Cerebellar nuclear complex (tissue), 1 donor: ENCODE data around the gene TAS1R3.

ENCODE experiments used
- DNase-seq, 2 experiments: peaks; one replicate each; lab custom pipeline; 2025; lab: John Stamatoyannopoulos, UW

Gene TAS1R3

DNA sequence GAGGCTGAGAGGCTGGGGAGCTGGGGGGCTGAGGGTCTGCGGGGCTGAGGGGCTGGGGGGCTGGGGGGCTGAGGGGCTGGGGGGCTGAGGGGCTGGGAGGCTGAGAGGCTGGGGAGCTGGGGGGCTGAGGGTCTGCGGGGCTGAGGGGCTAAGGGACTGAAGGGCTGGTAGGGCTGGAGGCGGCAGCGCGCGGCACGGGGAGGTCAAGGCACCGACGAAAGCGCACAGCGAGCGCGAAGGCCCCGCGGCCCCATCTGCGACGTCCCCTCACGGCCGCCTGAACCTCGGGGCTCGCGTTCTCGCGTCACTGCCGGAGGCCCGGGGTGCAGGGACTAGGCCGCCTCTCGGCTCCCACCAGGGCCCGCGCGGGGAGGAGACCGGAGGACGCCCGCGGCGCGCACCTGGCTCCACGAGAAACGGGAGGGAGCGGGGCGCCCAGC lies 7.0 kb upstream of the TAS1R3 start:
- DNase-seq, result no peak

DNA sequence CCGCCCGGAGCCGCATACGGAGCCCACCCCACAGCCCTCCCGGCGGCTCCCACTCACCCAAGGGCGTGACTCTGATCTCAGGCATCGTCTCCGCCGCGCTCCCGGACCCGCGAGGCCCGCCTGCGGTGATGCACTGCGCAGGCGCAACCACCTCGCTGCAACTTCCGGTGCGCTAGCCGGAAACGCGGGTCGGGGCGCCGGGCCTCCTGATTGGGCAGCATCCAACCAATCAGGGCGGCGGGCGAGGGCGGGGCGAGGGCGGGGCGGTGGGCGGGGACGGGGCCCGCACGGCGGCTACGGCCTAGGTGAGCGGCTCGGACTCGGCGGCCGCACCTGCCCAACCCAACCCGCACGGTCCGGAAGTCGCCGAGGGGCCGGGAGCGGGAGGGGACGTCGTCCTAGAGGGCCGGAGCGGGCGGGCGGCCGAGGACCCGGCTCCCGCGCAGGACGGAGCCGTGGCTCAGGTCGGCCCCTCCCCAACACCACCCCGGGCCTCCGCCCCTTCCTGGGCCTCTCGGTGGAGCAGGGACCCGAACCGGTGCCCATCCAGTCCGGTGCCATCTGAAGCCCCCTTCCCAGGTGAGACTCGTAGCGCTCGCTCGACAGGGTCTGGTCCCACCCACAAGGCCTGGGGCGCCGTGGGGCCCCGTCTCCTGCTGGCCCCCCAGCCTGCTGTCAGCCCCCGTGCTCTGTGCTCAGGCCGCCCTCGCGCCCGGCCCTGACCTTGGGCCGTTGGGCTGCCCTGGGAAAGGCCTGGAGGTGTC lies 6.4 kb upstream of the TAS1R3 start, which contains the start of the genes CPTP and INTS11:
TSS of gene CPTP (plus strand) at position 279 of the 764 bp plus-strand sequence. CDS start 2,109 bp downstream, outside the sequence.
TSS of gene INTS11 (minus strand) at position 137 of the 764 bp plus-strand sequence. CDS start at position 85, 52 bp downstream.
- peak in 1 of 2 experiments; percentile 69 for DNase-seq

DNA sequence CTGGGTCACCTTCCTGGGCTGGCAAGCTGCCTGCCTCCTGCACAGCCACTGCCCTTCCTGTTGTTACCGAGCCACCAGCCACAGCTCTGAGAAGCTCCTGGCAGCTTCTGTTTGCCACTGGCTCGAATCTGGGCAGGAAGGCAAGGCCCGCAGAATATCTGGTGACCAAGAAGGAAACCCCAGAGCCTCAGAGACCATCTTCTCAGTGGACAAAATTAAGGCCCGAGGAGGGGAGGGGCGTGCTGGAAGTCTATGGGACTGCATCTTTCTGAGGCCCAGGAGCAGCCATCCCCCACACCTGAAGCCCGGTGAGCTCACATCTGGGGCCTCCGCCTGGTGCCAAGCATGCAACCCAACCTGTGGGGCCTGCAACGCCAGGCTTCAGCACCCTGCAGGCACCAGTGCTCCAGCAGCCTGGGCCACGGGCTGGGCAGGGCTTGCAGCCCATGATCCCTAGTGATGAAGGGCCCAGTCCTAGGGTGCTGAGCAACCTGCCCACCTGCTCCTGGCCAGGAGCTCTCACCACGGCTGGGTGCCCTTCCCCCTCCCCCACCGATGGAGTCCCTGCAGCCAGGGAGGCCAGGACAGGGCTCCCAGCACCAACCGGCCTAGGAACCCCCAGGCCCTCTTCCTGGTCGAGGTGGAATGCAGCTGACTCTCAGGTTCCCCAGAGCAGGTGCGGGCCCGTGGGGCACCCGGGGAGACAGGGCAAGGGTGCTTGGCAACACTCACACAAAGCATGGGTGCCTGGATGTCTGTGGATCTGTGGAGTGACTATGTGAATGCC lies 5.6 kb upstream of the TAS1R3 start:
- DNase-seq, result no peak

GRCh38 chr1:1326075-1326605 lies 4.9 kb upstream of the TAS1R3 start:
- DNase-seq, result no peak

DNA sequence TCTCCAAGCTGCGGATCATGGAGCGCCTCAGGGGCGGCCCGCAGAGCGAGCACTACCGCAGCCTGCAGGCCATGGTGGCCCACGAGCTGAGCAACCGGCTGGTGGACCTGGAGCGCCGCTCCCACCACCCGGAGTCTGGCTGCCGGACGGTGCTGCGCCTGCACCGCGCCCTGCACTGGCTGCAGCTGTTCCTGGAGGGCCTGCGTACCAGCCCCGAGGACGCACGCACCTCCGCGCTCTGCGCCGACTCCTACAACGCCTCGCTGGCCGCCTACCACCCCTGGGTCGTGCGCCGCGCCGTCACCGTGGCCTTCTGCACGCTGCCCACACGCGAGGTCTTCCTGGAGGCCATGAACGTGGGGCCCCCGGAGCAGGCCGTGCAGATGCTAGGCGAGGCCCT lies 3.8 kb upstream of the TAS1R3 start:
- DNase-seq, result no peak

- no peak for DNase-seq
Observed at GRCh38 chr1:1328254-1328653, 2.8 kb upstream of the TAS1R3 start.

GRCh38 chr1:1329304-1330210 lies 1.5 kb upstream of the TAS1R3 start:
- no peak for DNase-seq

- DNase-seq, result no peak
Observed at GRCh38 chr1:1330366-1331067, 563 bp upstream of the TAS1R3 start.

GRCh38 chr1:1332031-1332755 lies 1.1 kb downstream of the TAS1R3 start:
- DNase-seq, result no peak

GRCh38 chr1:1332774-1333480 lies 1.8 kb downstream of the TAS1R3 start:
- no peak for DNase-seq

GRCh38 chr1:1333551-1334241 lies 2.6 kb downstream of the TAS1R3 start:
- DNase-seq, result no peak

DNA sequence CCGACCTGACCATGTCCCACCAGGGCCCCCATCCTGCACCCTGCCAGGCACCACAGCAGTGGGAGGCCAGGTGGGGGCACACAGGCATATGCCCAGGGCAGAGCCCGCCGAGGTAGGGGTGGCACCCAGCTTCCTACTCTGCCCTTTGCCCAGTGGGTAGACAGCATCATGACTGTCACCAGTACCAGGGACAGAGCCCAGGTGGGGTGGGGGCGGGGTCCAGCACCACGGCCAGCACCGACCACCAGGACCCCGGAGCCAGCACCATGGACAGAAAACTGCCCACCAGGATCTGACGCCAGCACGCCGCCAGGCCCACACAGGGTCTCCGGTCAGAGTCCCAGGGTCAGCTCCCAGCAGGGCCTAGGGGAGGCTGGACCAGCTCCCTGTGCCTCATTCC lies 3.8 kb downstream of the TAS1R3 start:
- no peak for DNase-seq

- DNase-seq, result no peak
Observed at GRCh38 chr1:1335283-1335682, 4.2 kb downstream of the TAS1R3 start.

GRCh38 chr1:1335792-1336248 lies 4.7 kb downstream of the TAS1R3 start:
- no peak for DNase-seq

GRCh38 chr1:1336446-1336845 lies 5.4 kb downstream of the TAS1R3 start:
- DNase-seq, result no peak

- no peak for DNase-seq
Observed at GRCh38 chr1:1336931-1337792, 6.1 kb downstream of the TAS1R3 start.

DNA sequence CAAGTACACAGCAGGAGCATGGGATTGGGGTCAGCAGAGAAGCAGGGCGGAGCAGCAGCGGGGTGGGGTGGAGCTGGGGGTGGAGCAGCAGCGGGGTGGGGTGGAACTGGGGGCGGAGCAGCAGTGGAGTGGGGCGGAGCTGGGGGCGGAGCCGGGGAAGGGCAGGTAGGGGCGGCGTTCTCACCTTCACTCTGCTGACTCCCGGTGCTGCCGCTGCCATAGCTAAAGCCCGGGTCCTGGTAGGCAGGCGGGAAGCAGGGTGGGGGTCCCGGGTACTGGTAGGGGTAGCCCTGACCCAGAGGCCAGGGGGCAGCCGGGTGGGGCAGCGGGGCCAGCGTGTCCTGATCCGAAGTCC lies 6.7 kb downstream of the TAS1R3 start:
- no peak for DNase-seq

DNA sequence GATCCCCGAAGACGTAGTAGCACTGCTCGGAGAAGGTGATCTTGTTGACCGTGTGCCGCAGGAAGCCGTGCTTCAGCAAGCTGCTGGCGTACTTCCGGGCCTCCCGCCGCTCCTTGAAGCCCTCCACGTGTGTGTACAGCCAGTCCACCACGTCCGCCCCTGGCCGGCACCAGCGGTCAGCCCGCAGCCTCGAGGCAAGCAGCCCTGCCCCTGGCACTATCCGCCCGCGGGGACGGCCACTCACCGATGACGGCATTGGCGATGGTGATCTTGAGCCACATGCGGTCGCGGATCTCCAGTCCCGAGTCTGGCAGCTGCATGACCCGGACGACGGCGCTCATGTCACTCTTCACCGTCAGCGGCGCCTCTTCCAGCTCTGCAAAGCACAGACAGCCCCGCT lies 7.2 kb downstream of the TAS1R3 start:
- DNase-seq, result no peak
